ENCODE measurements around the gene CASP6.

GRCh38 chr4:109728385-109728784 lies 25.1 kb upstream of the CASP6 start:
- TF ChIP-seq GTF2F1 (IDR thresholded peaks at IDR 0.05; ENCODE audit: borderline replicate concordance, low read depth, low read length) (no peak), EP300 (IDR thresholded peaks at IDR 0.05; ENCODE audit: borderline replicate concordance in 1 of 2, low read depth in 2 of 2, low read length in 2 of 2) (no peak), TEAD4 (IDR thresholded peaks at IDR 0.05; ENCODE audit: low read depth, low read length) (no peak), BCL11A (IDR thresholded peaks at IDR 0.05; ENCODE audit: low read depth in 2 of 2, low read length in 2 of 2) (no peak), E2F6 (IDR thresholded peaks at IDR 0.05) (no peak), NRF1 (IDR thresholded peaks at IDR 0.05; ENCODE audit: low read depth, low read length) (no peak), POLR2A (IDR thresholded peaks at IDR 0.05; ENCODE audit: control extremely low read depth in 1 of 2, low read depth in 2 of 2, low read length in 2 of 2) (no peak)
